B cell (primary cell): Measurements from ENCODE around the gene NOL4L. TPM values are rescaled to one million over a fixed set of nuclear protein-coding genes. Genes with fewer than 3 reads are reported as not detected.

ENCODE experiments used
- ATAC-seq: fragments of 200-7000 bp; cut with Tn5 transposase; one replicate; pipeline ENCODE4 v1.10.0; 2021; ENCODE audit warnings: low read depth, mild to moderate bottlenecking, moderate number of reproducible peaks, moderate library complexity
- CTCF ChIA-PET: fragments of 350-600 bp; sonication (Branson Sonifier 250); formaldehyde crosslinking; loops from one replicate; lab custom pipeline; 2021; ENCODE audit warnings: antibody characterized with exemption, inconsistent platforms; lab: Charles Lee
- POLR2A ChIA-PET: fragments of 350-600 bp; sonication (Branson Sonifier 250); formaldehyde crosslinking; loops from one replicate; lab custom pipeline; 2021; ENCODE audit warnings: antibody characterized with exemption; lab: Charles Lee
- DNase-seq: peaks from one replicate; pipeline ENCODE4 v3.0.0; 2013
- H2AFZ ChIP-seq: 2 replicates; pipeline ENCODE4 v1.6.1; 2012; ENCODE audit warnings: mild to moderate bottlenecking, low read depth, low read length; ENCODE audit not compliant: insufficient read depth, poor library complexity, severe bottlenecking
- H3K27ac ChIP-seq, 2 donors: 1 replicate in 1 of 2; 2 replicates in 1 of 2; pipeline ENCODE4 v1.5.1; 2012 to 2013; ENCODE audit warnings: low read length in 2 of 2, mild to moderate bottlenecking in 2 of 2, moderate library complexity in 1 of 2
- H3K27me3 ChIP-seq, 4 experiments: fragments of 200-600 bp in 1 of 4; sonication (generic) in 1 of 4; replicated peaks in 1 of 4; 1 replicate in 2 of 4; 2 replicates in 2 of 4; pipeline versions ENCODE4 v1.6.1 to v1.7.0; 2013 to 2016; ENCODE audit warnings: low read length in 3 of 4, mild to moderate bottlenecking in 2 of 4, mixed read lengths in 1 of 4, moderate library complexity in 1 of 4; ENCODE audit not compliant: insufficient read depth in 4 of 4, control insufficient read depth in 3 of 4; ENCODE audit errors: control extremely low read depth in 1 of 4
- H3K36me3 ChIP-seq, 2 experiments: replicated peaks in 1 of 2; 1 replicate in 1 of 2; 2 replicates in 1 of 2; pipeline versions ENCODE4 v1.6.1 to v1.7.1; 2013; ENCODE audit warnings: low read length in 1 of 2; ENCODE audit not compliant: insufficient read depth in 2 of 2, control insufficient read depth in 1 of 2; ENCODE audit errors: control extremely low read depth in 1 of 2, extremely low read depth in 1 of 2
- H3K4me1 ChIP-seq, 2 donors: fragments of 200-600 bp in 1 of 2; sonication (generic) in 1 of 2; 1 replicate in 1 of 2; 2 replicates in 1 of 2; pipeline versions ENCODE4 v1.5.1 to v1.6.1; 2013 to 2017; ENCODE audit warnings: low read length in 2 of 2; ENCODE audit not compliant: control insufficient read depth in 2 of 2, insufficient read depth in 2 of 2
- H3K4me2 ChIP-seq: replicated peaks from 2 replicates; pipeline ENCODE3; 2012; ENCODE audit warnings: mild to moderate bottlenecking, low read depth, low read length; ENCODE audit not compliant: poor library complexity, severe bottlenecking
- H3K4me3 ChIP-seq, 5 experiments: fragments of 200-600 bp in 1 of 5; sonication (generic) in 1 of 5; 1 replicate in 3 of 5; 2 replicates in 2 of 5; pipeline versions ENCODE4 v1.5.1 to v1.7.0; 2011 to 2016; ENCODE audit warnings: low read length in 4 of 5, mild to moderate bottlenecking in 4 of 5, low read depth in 2 of 5, control low read depth in 1 of 5, moderate library complexity in 1 of 5; ENCODE audit not compliant: insufficient read depth in 1 of 5; ENCODE audit errors: control extremely low read depth in 1 of 5, extremely low read depth in 1 of 5
- H3K79me2 ChIP-seq: fragments of 200-600 bp; sonication (generic); one replicate; pipeline ENCODE4 v1.6.0; 2016; ENCODE audit warnings: low read length; ENCODE audit not compliant: control insufficient read depth, insufficient read depth
- H3K9ac ChIP-seq: fragments of 200-600 bp; sonication (generic); 2 replicates; pipeline ENCODE4 v1.6.1; 2017; ENCODE audit warnings: mild to moderate bottlenecking, low read length, moderate library complexity
- H3K9me3 ChIP-seq, 3 donors: one replicate each; pipeline versions ENCODE4 v1.6.1 to v1.7.1; 2013; ENCODE audit warnings: low read length in 2 of 3; ENCODE audit not compliant: control insufficient read depth in 2 of 3, insufficient read depth in 1 of 3; ENCODE audit errors: control extremely low read depth in 1 of 3
- H4K20me1 ChIP-seq: 2 replicates; pipeline ENCODE4 v1.6.0; 2012; ENCODE audit warnings: mild to moderate bottlenecking, low read length; ENCODE audit not compliant: insufficient read depth, control insufficient read depth, poor library complexity, severe bottlenecking
- H3K27ac Mint-ChIP-seq: one replicate; pipeline ENCODE4 v1.8.0; 2021; ENCODE audit warnings: mixed read lengths
- H3K27me3 Mint-ChIP-seq: one replicate; pipeline ENCODE4 v1.8.0; 2021; ENCODE audit warnings: mixed read lengths
- H3K4me1 Mint-ChIP-seq: one replicate; pipeline ENCODE4 v1.8.0; 2021; ENCODE audit warnings: mixed read lengths
- H3K4me3 Mint-ChIP-seq: one replicate; pipeline ENCODE4 v1.8.0; 2021; ENCODE audit warnings: mixed read lengths
- H3K9me3 Mint-ChIP-seq: one replicate; pipeline ENCODE4 v1.8.0; 2022; ENCODE audit warnings: mixed read lengths; ENCODE audit not compliant: insufficient read depth
- CTCF ChIP-seq: fragments of 200-600 bp; IDR thresholded peaks from one replicate; pipeline ENCODE4 v1.8.0; 2022; ENCODE audit warnings: antibody characterized with exemption, mild to moderate bottlenecking
- EZH2 ChIP-seq: IDR thresholded peaks from 2 replicates; pipeline ENCODE4 v1.6.1; 2012; ENCODE audit warnings: borderline replicate concordance, low read depth, mild to moderate bottlenecking, moderate library complexity, low read length; ENCODE audit not compliant: insufficient read depth, poor library complexity, severe bottlenecking
- WGBS: methylation state at CpG from one replicate; pipeline ENCODE4 v1.1.5; 2013; ENCODE audit warnings: missing lambda C conversion rate; ENCODE audit not compliant: insufficient coverage; 5-methylcytosine and 5-hydroxymethylcytosine counted together
- intact Hi-C: fragments of 100-400 bp; cut with micrococcal nuclease; formaldehyde crosslinking; loops from one replicate; pipeline ENCODE4 v1.10.0; 2022
- polyA plus RNA-seq: library from polyadenylated mRNA; depleted of rRNA; stranded (reverse); fragments of >200 nt; gene quantifications from 2 replicates; pipeline ENCODE4 v1.2.3, GENCODE V29; 2012
- total RNA-seq, 2 donors: library from RNA; stranded (reverse); fragments of 120-200 nt in 1 of 2; gene quantifications; 1 replicate in 1 of 2; 2 replicates in 1 of 2; pipeline versions ENCODE4 v1.2.3 to v1.2.4, GENCODE V29; 2013 to 2022

The NOL4L gene
- total and polyA plus RNA-seq, 2 donors (not counting 1 experiment from before 2014, with no cell fraction given): 6.5 to 7.9 TPM

- Histone ChIP-seq H3K4me2 (peak overlapping the region; percentile 98), H3K79me2 (no peaks in the 10 kb centered on the region), H2AFZ (no peak overlapping the region), H3K4me1 (peaks cover 25 to 32% of the 10 kb centered on the region in 2 donors), H3K27me3 (peaks cover 0 to 10% (median 5%) of the 10 kb centered on the region in 4 experiments), H3K9ac (no peak overlapping the region), H3K9me3 (no peaks in the 10 kb centered on the region), H3K4me3 (no peak overlapping the region), H3K36me3 (no peaks in the 10 kb centered on the region), H3K27ac (no peak overlapping the region), H4K20me1 (no peaks in the 10 kb centered on the region)
- Mint-ChIP-seq H3K9me3 (no peaks in the 10 kb centered on the region), H3K27ac (peak overlapping the region; percentile 33), H3K27me3 (peaks cover 4% of the 10 kb centered on the region), H3K4me3 (peak overlapping the region; percentile 87), H3K4me1 (peaks cover 25% of the 10 kb centered on the region)
- intact Hi-C loops: loop anchor here (5.0 kb wide), 1 partner anchor 41 kb away; no protein-coding TSS in a partner anchor
- CTCF ChIA-PET: interaction anchor here (1.5 kb wide), 1 partner anchor 66 kb away, joined by 5 read pairs; no protein-coding TSS in a partner anchor
- DNase-seq: peak; percentile 31
- TF ChIP-seq CTCF: no peak
- no peak for TF ChIP-seq EZH2
- WGBS: 0% methylated on average over 4 of the region's 8 CpGs
- no peak for ATAC-seq
- POLR2A ChIA-PET: no interaction called here
These were observed 1.2 kb upstream of the NOL4L start for GRCh38 chr20:32586291-32586690.

GRCh38 chr20:32585586-32586127 is 524 bp upstream of the NOL4L start:
- H3K4me2 ChIP-seq: peak overlapping the region; percentile 98
- no peaks in the 10 kb centered on the region for H3K79me2 ChIP-seq
- H3K4me1 ChIP-seq: peaks cover 29 to 39% of the 10 kb centered on the region in 2 donors
- CTCF ChIA-PET: interaction anchor here (1.0 to 1.5 kb wide), 2 partner anchors 65 to 67 kb away, joined by 3 to 5 read pairs; no protein-coding TSS in a partner anchor
- H3K9me3 ChIP-seq: no peaks in the 10 kb centered on the region
- 7% methylated on average over 32 of the region's 32 CpGs for WGBS
- DNase-seq (peak; percentile 59), ATAC-seq (peak; percentile 8)
- peak overlapping the region; percentile 42 for H3K9ac ChIP-seq
- H3K27ac ChIP-seq: no peak overlapping the region
- peak overlapping the region in 3 of 5 experiments; percentile 25 to 55 (median 45) for H3K4me3 ChIP-seq
- H3K27me3 ChIP-seq: peaks cover 0 to 10% (median 5%) of the 10 kb centered on the region in 4 experiments
- H3K36me3 ChIP-seq: no peaks in the 10 kb centered on the region
- H3K9me3 Mint-ChIP-seq: no peaks in the 10 kb centered on the region
- intact Hi-C loops: loop anchor here (2.0 to 5.0 kb wide), 2 partner anchors 42 to 63 kb away; no protein-coding TSS in a partner anchor
- peak overlapping the region; percentile 87 for H3K4me3 Mint-ChIP-seq
- H3K27me3 Mint-ChIP-seq: peaks cover 4% of the 10 kb centered on the region
- peak overlapping the region; percentile 85 for H3K27ac Mint-ChIP-seq
- H3K4me1 Mint-ChIP-seq: peaks cover 30% of the 10 kb centered on the region
- TF ChIP-seq CTCF (no peak), EZH2 (no peak)
- no peaks in the 10 kb centered on the region for H4K20me1 ChIP-seq
- peak overlapping the region; percentile 46 for H2AFZ ChIP-seq
- POLR2A ChIA-PET: no interaction called here
